IPS-NIHi7 (cell line): ENCODE results near the gene ZBTB3.
"Not testable (repeated sequence)": the region's sequence is repeated elsewhere in the genome, so short reads cannot be mapped to it uniquely, and the experiment has no call there.

Source experiments
- DNase-seq: peaks from one replicate; pipeline ENCODE4 v3.0.0; 2012; ENCODE audit warnings: mixed read lengths; ENCODE audit errors: extremely low spot score

ZBTB3 gene

DNA sequence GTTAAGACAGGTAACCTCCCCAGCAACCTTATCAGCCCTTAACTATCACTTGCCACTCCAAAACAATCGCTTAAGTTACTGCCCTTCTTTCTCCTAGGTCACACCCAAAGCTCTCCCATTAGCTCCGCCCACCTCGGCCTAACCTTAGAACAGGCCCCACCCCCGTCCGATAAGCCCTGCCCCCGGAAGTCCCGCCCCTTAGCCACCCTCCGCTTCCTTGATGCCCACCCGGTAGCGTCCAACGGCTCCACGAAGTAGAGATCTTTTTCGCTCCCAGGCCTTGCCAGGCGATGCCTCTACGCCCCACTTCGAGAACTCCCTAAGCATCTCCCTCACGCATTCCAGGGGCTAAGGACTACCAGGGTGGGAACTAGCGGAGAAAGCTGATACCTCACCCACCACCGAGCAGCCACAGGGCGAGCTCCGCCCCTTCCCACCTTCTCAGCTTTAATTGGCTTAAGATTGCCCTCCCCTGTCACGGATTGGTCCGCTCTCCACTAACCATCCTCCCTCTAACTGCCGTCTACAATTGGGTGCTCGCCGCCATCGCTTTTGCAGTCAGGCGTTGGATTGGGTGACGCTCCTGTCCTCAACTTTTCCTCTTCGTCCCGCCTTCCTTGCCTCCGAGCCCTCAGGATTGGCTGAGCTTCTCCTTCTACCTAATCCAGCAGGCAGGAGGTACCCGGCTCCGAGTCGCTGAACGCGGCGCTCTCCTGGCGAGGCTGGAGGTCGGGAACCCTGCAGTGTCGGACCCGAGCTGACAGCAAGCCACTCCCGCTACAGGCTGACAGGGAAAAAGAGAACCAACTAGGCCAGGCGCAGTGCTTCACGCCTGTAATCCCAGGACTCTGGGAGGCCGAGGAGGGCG lies at the start of gene ZBTB3:
ZBTB3 (minus strand) TSS at position 425 of the 868 bp plus-strand sequence. CDS start 496 bp downstream, outside the sequence.
- DNase-seq = peak; percentile 93

DNA sequence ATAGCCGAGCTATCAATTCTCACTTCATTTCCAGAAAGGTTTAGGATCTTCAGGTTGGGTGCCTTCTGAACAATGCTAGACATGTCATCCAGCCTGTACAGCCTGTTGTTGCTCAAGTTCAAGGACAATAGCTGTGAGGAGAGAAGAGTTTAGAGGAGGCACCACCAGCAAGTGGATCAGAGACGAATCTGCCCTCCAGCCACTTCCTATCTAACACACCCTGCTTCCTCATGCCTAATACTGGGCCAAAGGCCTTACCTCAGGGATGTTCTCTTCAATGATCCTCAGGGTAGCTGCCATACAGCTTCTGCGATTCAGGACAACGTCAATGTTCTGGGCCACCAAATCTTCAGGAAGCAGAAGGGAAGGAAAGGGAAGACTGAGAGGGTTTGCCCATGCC lies 47.1 kb upstream of the ZBTB3 start:
- DNase-seq = no peak

DNA sequence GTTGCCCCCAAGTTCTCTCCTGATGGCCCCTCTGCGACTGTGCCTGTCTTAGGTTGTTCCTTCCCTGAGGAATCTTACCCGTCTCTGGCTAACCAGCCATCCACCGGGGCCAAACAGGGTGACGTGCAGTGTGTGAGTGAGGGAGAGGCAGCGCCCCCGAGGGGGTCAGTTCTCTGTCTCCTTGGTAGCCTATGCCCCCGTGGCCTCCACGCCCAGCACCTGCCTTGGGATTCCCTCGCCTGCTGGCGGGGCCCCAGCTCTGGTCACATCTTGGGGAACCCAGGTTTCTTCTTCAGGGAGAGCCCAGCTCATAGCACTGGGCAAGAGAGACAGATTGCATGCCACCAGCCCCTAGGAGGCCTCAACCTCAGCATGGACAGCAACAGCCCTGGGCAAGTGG lies 45.5 kb upstream of the ZBTB3 start:
- no peak for DNase-seq

DNA sequence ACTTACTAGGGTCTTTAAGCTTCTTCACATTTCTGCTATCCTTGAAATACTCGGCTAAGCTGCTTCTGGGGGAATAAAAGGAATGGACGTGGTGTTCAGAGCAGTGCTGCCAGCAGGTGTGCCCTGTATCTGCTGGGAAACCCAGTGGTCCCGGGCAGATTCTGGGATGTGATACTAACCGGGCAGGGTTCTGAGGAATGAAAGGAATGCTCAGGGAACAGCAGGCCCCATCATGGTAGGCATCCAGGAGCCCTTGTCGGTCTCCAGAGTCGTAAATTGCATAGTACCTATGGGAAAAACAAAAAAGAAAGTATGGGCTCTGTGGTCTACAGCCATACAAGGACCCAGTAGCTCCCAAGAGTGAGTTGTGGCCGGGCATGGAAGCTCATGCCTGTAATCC lies 42.3 kb upstream of the ZBTB3 start:
- no peak for DNase-seq

DNA sequence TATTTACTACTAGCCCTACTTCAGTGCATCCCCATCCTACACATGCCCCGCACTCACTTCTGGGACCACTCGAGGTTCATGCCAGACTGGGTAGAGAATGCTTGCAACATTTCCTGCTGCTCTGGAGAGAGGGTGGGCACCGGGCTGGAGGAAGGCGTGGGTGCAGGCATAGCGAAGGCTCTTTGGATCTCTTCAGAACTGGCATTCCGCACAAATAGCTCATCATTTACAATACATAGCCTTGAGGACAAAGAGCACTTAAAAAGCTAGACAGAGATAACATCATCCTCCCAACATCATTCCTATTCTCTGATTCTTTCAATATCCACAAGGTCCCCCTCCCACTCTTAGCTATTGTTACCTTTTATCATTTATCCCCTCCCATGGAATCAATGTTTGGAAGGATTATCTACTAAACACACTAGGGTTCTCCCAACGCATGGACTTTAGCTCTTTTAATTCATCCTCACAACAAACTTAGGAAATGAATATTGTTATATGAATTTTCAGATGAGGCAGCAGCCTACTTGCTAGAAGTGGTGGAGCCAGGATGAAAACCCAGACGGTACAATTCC lies 40.3 kb upstream of the ZBTB3 start:
- no peak for DNase-seq

DNA sequence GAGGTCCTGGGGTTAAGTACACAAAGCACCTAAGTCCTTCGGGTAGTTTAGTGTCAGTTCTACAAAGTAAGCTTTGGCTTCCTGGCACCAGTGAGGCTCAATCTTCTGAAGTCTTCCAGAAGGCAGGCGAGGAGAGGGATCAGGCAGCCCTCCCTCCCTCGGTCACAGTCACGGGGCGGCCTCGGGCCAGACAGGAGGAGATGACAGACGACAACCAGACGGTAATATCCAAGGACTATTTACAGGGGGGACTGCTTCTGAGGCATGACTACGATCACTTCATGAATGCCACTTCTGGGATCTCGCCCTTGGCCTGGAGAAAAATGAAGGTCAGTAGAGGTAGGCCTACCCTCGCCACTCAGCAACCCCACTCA lies 38.2 kb upstream of the ZBTB3 start:
- DNase-seq = peak; percentile 42

DNA sequence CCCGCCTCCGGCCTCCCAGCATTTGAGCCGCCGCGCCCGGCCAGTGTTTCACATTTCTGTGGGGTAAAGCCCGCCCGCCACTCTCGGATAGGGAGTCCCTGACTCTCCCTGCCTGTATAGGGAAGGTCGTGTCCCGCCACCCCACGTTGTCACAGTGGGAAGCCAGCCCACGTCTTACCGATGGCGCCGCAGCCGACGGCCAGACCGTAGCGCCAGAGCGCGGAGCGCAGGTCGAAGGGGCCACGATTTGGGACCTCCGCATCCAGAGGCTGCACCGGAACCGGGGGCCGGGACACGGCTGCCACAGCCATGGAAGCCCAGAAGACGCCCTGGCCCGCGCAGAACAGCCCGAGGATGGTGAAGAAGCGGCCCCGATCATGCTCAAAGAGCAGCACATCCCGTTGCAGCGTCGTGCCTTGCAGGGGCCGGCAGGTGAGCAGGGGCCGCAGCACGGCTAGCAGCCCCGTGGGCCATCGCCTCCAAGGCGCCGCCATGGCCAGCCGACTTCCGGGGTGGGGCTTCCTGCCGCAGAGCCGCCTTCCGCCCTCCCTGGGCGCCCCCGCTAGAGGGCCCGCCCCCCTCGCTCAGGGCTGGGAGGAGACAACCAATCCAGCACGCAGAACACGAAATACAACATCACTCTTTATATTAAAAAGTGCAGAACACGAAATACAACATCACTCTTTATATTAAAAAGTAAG lies 37.7 kb upstream of the ZBTB3 start, which contains the start of gene TMEM223:
TMEM223 (minus strand) TSS at position 506 of the 701 bp plus-strand sequence; CDS start at position 494, 12 bp downstream.
- DNase-seq = peak; percentile 93

DNA sequence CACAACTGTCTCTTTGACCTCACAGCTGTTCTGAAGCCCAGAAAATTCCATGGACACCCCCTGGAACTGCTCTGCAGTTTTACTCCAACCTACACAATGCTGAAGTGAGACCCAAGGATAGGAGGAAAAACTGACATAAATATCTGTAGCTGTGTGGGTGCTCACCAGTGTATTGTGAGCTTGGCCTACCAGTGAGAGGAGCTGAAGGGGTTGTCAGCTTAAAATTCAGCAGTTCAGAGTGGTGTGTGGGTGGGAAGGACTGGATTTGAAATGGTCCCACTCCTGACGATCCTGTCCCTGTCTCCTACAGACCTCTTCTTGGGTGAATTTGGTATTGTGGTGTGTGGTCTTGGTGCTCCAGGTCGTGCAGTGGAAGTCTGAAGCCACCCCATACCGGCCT lies 35.6 kb upstream of the ZBTB3 start:
- no peak for DNase-seq

DNA sequence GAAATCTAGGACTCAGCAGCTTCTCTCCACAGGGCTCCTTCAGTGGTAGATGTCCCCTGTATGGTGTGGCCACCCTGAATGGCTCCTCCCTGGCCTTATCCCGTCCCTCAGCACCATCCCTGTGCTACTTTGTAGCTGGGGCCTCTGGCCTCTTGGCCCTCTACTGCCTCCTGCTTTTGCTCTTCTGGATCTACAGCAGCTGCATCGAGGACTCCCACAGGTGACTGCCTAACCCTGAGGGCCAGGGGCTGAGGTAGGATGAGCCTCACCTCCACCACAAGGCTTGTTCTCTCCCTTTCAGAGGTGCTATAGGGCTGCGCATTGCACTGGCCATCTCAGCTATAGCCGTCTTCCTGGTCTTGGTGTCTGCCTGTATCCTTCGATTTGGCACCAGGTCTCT lies 35.0 kb upstream of the ZBTB3 start:
- DNase-seq = no peak

DNA sequence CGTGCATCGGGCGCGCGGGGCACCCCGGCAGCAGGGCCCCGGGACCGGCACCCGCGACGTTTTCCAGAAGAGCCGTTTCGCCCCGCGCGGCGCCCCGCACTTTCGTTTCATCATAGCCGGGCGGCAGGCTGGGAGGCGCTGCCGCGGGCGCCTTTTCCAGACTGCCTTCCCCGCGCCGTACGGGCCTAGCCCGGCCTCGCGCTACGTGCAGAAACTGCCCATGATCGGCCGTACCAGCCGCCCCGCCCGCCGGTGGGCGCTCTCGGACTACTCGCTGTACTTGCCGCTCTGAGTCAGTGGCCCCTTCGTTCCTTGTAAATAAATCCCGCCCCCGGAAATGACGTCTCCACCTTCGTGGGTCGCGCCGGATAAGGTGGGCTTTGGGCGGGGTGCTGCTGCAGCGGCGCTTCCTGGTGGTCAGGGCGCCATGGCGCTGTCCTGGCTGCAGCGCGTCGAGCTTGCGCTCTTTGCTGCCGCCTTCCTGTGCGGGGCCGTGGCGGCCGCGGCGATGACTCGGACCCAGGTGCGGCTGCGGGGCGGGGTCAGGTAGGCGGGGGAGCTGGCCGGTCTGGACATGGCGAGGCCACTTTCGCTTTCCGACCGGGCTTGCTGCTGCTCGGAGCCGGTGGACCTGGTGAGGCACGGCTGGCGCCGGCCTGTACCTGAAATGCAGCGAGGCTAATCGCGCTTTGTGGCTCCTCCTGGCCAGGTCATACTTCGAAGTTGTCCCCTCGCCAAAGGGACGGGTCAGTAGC lies 33.2 kb upstream of the ZBTB3 start, which contains the start of gene TMEM179B:
TMEM179B (plus strand) TSS at position 398 of the 755 bp plus-strand sequence; CDS start at position 428, 30 bp downstream.
- peak; percentile 93 for DNase-seq

DNA sequence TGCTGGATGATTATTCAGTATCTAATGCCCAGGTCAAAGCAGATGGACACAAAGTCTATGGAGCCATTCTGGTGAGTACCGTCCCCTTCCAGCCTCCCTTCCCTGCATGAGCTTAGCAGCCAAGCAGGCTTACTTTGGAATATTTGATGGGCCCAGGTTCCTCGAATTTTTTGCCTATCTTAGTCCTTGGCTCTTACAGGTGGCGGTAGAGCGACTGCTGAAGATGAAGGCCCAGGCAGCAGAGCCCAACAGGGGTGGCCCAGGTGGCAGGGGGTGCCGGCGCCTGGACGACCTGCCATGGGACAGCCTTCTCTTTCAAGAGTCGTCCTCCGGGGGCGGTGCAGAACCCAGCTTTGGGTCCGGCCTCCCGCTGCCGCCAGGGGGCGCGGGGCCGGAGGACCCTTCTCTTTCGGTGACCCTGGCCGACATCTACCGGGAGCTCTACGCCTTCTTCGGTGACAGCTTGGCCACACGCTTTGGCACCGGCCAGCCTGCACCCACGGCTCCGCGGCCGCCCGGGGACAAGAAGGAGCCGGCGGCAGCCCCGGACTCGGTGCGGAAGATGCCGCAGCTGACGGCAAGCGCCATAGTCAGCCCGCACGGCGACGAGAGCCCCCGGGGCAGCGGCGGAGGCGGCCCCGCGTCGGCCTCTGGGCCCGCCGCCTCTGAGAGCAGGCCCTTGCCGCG lies 32.5 kb upstream of the ZBTB3 start:
- DNase-seq = peak; percentile 92

DNA sequence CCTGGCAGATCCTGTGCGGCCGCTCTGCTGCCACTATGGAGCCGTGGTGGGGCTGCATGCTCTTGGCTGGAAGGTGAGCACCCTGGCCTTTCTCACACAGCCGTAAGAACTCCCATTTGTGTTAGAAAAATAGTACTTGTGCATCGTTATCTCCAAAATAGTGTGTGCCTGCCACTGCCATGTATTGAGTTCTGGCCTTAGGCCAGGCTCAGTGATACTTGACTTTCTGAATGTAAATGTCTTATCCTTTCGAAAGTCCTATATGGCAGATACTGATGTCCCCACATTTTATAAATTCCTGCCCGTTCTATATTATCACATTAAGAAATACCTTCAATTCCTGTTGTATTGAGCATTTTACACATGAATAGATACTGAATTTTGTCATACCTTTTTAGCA lies 28.8 kb upstream of the ZBTB3 start:
- no peak for DNase-seq

DNA sequence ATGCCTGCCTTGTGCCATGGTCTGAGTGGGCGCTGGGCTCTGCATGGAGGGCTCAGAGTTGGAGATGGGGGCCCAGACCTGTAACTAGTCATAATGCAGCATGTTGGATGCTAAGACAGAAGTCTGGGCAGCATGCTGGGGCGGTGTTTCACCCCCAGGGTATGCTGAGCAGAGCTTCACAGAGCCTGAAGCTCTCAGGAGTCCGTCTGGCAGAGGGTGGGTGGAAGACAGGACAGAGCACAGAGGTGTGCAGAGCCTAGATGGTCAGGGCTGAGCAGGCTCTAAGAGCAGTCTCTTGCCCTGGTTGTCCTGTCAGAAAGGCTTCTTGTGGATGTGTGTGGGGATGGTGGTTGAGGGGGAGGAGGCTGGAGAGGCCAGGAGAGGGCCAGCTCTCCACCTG lies 24.5 kb upstream of the ZBTB3 start:
- DNase-seq = no peak

DNA sequence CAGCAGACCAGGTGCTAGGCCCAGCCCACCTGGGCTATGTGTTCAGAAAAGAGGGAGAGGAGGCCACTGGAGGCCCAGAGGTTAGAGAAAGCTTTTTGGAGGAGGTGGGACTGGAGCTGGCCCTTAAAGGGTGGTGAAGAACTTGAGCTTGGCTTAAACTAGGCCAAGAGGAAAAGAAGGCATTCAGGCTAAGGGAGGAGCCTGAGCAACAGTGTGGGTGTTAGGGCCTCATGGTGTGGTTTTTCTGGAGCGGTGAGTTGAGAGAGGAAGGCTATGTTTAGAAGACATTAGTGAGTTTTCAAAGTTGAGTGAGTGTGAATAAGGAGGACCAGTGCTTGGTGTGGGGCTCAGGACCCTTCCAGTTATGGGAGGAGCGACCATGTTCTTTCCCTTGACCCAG lies 23.4 kb upstream of the ZBTB3 start:
- DNase-seq = no peak

DNA sequence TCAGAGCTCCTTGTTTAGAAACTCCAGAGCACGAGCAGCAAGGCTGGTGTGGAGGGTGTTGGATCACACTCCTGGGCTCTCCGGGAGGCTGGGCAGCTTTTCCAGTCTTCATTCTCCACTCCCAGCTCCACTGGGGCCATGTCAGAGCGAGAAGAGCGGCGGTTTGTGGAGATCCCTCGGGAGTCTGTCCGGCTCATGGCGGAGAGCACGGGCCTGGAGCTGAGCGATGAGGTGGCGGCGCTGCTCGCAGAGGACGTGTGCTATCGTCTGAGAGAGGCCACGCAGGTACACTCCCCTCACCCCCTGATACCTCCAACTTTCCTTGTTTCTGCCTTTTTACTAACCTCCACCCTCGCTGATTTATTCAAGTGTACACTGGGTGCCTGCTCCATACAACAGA lies 21.7 kb upstream of the ZBTB3 start:
- no peak for DNase-seq

DNA sequence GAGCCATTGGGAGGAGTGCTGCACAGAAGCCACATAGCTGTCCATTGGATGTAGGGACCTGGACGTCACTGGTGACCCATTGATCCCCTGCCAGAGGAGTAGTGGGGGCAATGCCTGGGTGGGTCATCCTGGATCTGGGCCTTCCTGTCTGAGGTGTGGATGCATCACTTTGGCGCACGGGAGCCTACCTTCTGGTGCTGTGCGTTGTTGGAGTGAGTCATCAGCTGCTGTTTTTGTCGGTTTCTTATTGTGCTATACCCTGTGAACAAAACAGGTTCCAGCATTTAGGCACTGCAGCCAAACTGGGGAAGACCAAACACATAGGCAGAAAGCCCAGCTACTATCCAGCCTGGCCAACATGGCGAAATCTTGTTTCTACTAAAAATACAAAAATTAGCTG lies 20.4 kb upstream of the ZBTB3 start:
- no peak for DNase-seq

DNA sequence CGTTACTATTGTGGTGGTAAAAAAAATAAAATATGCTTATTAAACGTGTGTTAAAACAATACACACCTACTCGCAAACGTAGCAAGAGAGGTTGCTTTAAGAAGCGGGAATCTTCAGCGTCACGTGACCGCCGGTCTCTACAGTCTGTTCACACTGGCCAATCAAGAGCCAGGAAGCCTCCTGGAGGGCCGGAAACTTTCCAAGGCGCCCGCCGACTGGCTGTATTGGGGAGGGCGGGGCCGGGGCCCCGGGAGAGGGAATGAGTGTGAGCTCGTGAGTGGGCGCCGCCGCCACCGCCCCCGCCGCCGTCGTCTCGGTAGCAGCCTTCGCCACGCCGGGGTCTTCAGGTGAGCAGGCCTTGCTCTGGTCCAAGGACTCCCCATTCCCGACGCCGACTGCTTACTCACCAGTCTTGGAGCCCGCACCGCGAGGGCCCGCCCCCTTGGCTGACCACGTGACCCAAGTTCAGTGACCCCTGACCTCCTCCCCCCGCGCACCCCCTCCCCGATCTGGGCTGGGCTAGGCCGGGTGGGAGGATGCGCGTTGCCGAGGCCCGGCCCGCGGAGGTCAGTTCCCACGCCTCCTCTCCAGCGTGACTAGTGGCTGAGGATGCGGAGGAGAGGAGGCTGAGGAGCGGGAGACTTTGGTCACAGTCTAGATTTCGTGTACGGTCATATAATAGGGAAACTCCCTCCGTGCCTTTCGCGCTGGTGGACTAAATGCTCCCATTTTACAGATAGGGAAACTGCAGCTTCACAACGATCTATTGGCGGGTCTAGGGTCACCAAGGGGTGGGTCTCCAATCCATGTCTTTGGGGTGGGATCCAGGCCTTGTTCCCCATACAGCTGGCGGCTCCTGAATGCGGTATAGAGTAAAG lies 17.4 kb upstream of the ZBTB3 start, which contains the start of gene TAF6L:
TAF6L (plus strand) TSS at position 253 of the 878 bp plus-strand sequence. CDS start 4,388 bp downstream, outside the sequence.
- peak; percentile 96 for DNase-seq

DNA sequence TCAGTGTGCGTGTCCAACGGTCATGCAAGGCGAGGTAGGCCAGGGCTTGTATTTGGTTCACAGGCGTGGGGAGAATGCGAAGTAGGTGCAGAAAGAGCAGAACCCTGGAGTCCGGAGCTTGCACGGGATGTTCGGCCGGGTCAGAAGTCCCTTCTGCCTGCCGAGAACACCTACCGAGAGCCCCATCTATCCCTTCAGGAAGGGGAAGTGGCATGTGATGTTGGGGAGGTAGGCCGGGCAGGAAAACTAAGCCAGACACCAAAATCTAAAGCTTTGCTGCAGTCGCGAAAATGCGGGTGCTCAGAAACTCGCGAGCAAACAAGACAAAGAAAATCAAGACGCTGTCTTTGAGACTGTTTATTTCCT lies 16.8 kb upstream of the ZBTB3 start:
- peak; percentile 33 for DNase-seq

DNA sequence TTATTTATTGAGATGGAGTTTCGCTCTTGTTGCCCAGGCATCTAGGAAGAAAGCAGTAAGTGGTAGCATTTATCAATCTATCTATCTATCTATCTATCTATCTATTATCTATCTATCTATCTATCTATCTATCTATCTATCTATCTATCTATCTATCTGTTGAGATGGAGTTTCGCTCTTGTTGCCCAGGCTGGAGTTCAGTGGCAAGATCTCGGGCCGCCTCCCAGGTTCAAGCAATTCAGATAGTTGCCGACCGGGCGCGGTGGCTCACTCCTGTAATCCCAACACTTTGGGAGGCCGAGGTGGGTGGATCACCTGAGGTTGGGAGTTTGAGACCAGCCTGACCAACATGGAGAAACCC lies 6.9 kb upstream of the ZBTB3 start:
- not testable (repeated sequence) for DNase-seq
